ENCODE measurements around the gene RRP1.

The RRP1 gene

GRCh38 chr21:43789276-43790009 lies at the start of gene RRP1:
RRP1 (plus strand) TSS chr21:43789577; CDS start chr21:43789630, 53 bp downstream.
- peak; percentile 98 for DNase-seq

DNA sequence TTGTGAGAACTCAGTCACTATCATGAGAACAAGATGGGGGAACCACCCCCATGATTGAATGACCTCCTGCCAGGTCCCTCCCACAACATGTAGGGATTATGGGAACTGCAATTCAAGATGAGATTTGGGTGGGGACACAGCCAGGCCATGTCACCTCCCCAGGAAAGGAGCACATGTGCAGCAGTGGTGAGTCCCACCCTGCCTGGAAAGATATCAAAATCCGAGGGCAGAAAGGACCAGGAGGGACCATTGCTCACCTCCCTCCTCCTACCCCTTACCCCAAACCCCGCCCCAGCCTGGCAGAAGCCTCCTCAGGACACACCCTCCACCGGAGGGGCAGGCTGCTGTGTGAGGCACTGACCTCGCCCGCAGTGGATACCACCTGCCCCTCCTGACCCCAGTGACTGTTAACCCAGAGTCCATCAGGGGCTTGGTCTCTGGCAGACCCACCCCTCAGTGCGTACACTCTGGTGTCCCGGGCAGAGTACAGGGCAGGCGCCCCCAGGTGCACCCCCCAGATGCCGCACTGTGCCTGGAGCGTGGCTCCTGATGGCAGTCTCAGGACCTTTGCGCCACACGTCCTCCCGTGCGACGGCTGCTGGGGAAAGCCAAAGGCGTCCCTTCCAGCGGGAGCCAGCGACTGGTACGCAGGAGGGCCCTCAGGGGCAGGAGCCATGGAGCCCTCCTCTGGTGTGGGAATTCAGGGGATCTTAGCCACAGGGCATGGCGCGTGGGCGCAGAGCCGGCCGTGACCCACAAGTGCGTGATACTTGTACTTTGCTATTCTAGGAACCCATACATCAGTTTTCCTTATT lies 49.5 kb upstream of the RRP1 start:
- no peak for DNase-seq

DNA sequence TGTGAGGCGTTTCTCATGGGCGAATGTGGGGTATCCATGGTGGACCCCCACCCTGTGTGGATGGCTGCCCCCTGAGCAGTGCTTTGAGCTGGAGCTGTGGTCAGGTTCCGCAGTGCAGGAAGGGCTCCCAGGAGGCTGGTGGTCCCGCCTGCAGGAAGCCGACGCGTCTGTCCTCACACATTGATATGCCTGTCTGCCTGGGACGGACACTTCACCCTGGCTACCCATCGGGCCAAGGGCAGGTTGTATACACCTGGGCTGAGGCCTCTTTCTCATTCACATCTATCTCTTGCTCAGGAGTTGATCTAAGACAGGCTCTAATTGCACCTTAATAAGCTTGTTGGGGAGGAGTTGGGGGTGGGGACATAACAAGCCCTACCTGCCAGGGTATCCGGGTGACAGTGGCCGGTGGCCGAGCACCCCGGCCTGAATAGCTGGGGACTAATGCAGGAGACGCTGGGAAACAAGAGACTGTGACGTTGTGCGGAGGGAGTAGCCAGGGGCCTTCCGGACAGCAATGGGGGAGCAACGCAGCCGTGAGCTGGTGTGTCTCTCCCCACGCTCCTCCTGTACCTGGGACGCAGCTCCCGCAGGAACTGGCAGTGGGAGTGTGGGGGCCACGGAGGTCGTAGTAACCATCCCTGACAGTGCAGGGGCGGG lies 48.8 kb upstream of the RRP1 start:
- peak; percentile 87 for DNase-seq

DNA sequence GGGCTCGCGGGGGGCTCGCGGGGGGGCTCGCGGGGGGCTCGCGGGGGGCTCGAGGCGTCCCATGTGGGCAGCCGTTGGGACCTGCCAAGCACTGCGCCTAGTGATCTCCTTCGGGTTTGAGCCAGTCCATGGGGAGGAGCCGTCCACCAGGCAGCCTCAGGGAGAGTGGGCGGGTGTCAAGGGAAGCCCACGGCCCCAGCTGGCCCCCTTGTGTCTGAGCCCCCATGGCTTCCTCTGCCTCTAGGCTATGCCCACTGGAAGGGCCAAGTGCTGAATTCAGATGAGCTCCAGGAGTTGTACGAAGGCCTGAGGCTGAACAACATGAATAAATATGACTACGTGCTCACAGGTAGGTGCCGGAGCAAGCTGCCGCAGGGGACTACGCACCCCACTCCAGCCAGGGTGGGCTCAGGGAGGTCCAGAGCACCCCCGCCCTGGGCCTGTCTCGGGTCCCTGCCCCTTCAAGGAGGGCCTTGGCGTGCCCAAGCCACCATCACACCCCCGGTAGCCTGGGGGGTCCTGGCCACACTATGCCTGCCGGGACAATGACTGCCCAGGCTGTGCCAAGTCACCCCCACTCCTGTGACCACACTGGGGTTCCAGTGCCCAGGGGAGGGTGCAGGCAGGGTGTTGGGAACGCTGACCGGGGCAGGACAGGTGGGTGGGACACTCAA lies 47.8 kb upstream of the RRP1 start:
- DNase-seq = peak; percentile 62

DNA sequence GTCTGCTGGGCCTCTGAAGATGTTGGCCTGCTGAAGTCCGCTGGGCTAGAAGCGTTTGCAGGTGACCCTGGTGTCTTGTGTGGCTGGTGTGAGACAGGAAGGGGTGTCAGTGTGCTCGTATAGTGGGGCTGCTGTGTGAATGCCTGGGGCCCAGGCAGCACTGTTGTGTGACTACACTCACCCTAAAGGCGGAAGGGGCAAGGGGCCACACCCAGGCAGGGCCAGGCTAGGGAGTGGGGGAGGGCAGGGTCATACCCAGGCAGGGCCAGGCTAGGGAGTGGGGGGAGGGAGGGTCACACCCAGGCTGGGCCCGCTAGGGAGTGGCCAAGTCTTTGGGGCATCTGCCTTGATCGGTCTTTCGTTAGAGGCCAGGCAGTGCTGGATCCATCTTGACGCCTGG lies 45.4 kb upstream of the RRP1 start:
- DNase-seq = no peak

- no peak for DNase-seq
Observed at GRCh38 chr21:43744725-43745124, 44.7 kb upstream of the RRP1 start.

GRCh38 chr21:43745772-43746517 lies 43.4 kb upstream of the RRP1 start:
- no peak for DNase-seq

- DNase-seq = no peak
Observed at GRCh38 chr21:43748622-43749021, 40.8 kb upstream of the RRP1 start.

- no peak for DNase-seq
Observed at GRCh38 chr21:43749651-43750262, 39.6 kb upstream of the RRP1 start.

DNA sequence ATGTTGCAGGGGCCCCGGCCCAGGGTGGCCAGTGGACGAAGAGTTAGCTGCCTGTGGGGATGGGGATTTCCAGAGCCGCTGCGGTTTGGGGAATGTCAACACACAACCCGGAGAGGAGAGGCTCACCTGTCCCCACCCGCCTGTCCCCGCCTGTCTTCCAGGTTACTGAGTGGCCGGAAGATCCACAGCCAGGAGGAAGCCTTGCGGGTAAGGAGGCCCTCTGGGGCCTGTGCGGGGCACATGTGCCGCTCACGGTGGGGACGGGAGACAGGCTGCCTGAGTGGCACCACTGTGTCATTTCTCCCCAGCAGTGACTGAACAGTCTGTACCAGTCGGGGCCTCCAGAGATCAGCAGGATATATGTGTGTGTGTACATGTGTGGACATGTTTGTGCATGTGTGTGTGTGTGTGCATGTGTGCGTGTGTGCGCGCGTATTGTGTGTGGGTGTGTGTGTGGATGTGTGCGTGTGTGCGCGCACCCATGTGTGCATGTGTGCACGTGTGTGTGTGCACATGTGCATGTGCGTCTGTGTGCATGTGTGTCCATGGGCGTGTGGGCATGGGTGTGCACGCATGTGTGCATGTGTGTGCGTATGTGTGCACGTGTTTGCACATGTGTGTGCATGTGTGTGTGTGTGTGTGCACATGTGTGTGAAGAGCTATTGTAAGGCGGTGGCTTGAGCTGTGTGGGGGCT lies 38.9 kb upstream of the RRP1 start:
- no peak for DNase-seq

DNA sequence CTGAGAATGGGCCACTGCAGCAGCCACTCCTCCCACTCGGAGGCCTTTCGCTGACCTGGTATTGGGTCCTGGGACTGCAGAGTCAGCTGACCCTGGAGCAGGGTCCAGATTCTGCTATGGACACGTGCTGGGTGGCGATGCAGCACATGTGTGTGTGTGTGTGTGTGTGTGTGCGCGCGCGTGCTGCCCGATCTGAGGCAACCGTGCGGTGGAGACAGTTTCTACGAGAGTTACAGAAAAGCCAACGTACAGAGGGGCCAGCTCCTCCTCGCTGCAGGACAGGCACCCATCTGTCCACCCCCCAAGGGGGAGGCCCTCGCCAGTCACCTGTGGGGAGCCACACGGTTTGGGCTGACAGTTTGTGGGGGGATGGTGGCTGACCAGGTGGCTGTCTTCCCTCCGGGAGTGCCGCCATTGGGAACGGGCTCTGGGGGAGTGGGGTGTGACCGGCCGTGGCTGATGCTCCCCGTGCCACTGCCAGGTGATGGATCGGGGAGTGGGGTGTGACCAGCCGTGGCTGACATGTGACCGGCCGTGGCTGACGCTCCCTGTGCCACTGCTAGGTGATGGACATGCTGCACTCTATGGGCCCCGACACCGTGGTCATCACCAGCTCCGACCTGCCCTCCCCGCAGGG lies 37.3 kb upstream of the RRP1 start:
- DNase-seq = no peak

DNA sequence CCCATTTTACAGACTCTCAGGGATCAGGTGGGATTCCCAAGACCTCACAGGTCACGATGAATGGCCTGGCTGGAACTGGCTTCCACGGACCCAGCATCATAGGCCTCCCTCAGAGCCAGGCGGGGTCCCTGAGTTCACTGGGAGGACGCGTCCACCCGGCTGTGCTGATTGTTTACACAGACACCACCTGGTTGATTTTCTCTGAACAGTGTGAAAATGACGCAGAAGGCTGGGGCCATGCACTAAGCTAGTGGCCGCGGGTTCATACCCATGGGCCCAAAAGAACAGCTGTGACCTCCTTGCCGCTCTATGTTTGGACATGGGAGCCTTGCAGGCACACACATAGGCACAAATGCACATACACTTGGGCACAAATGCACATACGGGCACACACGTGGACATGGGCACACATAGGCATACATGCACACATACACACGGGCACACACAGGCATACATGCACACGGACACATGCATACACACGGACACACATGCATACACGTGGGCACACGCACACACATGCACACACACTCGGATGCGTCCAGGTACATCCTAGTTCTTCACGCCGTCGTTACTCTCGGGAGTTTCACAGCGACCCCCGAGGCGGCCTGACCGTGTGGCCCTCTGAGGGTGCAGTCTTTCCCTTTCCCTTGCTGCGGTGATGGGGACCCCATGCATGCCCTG lies 36.5 kb upstream of the RRP1 start:
- DNase-seq = no peak

- no peak for DNase-seq
Observed at GRCh38 chr21:43753439-43753799, 36.0 kb upstream of the RRP1 start.

DNA sequence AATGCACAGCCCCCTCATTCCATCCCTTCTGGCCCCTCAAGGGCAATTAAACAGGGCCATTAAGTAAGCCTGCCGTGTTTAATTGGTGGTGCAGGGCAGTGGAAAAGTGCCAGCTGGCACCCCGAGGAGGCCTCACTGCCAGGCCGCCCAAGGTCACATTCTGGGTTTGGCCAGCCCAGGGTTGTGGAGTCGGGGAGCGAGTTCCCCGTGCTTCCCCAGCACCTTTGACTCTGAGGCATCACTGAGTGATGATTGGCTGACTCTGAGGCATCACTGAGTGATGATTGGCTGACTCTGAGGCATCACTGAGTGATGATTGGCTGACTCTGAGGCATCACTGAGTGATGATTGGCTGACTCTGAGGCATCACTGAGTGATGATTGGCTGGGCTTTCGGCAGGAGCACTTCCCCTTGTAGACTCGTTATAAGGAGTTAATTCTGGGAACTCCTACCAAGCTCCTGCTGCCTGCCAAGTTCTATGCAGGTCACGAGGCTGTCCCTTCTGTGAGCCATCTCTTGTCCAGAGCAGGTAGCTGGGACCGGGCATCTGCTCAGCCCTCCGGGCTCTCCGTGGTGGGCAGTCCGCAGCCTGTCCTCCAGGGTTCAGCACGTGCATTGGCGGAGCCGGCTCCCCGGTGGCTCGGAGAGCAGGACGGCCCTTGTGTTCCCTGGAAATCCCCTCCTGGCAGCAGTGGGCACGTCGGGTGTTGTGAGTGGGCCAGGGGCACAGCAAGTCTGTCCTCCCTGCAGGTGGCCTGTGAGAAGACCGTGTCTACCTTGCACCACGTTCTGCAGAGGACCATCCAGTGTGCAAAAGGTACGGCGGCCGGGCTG lies 34.2 kb upstream of the RRP1 start:
- DNase-seq = no peak

DNA sequence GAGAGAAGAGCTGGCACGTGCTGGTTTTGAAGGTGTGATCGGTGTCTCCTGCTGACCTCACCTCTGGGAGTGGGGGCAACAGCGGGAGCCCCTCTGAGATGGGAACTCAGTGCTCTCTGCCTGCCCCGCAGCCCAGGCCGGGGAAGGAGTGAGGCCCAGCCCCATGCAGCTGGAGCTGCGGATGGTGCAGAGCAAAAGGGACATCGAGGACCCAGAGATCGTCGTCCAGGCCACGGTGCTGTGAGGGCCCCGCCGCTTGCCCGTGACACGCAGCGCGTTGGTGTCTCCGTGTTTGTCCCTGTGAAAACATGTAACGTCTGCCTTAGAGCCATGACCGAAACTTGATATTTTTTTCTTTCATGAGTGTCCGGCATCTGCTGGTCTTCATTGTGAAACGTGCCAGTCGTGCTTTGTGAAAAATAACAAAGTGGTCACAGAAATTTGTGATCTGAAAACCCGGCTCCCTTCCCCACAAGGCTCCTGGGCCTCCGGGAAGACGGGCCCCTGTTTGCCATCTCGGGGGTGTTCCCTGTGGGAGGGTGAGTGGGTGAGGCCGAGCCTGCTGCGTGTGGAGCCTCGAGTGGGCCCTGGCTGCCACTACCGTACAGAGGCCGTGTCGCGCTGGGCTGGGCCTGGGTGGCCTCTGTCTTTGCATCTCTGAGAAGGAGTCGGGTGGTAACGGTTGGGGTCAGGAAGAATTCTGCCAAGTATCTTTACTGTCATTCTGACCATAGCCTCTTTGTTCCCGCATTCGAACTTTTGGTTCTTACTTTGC lies 33.4 kb upstream of the RRP1 start:
- no peak for DNase-seq

DNA sequence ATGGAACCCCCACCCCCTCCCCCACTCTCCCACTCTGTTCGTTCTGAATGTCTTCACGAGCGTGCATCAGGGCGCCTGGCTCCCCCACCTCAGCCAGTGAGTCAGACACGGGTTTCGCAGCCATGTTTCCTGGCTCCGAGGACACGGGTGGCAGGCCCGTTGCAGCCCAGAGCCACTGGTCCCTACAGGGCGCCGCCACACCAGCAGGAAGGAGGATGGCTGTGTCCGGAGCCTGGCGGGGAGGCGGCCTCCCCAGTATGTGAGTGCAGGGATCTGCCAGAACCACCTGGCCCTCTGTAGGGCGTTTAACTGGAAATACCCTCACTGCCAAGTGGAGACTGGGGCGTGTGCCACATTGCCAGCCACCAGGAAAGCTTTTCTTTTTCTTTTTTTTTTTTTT lies 31.8 kb upstream of the RRP1 start:
- DNase-seq = no peak

DNA sequence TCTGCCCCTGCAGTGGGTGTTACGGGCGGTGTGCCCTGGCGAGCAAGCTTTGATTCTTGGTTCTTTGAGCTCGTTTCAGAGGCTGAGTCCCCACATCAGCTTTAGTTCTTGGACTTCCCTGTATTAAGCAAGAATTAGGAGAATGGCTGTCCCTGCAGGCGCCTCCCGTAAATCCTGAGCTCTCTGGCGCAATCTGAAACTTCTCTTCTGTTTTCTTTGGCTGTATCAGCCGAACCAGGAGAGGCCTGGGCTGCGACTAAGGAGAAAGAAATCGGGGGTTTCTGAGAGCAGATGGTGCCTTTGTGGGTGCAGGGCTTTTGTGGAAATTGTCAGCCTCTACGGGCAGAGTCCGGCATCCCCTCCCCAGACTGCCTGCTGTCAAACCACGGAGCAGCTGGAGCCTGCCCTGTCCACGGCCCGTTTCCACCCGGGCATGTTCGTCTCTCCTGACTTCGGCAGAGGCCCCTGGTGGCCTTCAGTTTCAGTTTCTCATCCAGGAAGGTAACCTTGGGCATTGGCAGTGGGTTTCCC lies 31.2 kb upstream of the RRP1 start:
- peak; percentile 53 for DNase-seq

- DNase-seq = no peak
Observed at GRCh38 chr21:43758811-43759210, 30.6 kb upstream of the RRP1 start.

Measured in eye (tissue), 1 donor.